Activated T-cell treated with anti-CD3 and anti-CD28 coated beads, Interleukin-2, amount 50 U/mL, for 24 hours (primary cell): Measurements from ENCODE around the gene EPHA6.

ENCODE experiments used
- DNase-seq: peaks from one replicate; pipeline ENCODE4 v3.0.0-alpha.2; 2020
- H3K27ac Mint-ChIP-seq: 2 replicates; pipeline ENCODE4 v1.8.0; 2020; ENCODE audit warnings: mild to moderate bottlenecking, mixed read lengths
- H3K27me3 Mint-ChIP-seq: 2 replicates; pipeline ENCODE4 v1.8.0; 2020; ENCODE audit warnings: mixed read lengths
- H3K36me3 Mint-ChIP-seq: 2 replicates; pipeline ENCODE4 v1.8.0; 2020; ENCODE audit warnings: low read depth, mixed read lengths
- H3K4me1 Mint-ChIP-seq: 2 replicates; pipeline ENCODE4 v1.8.0; 2020; ENCODE audit warnings: low read depth, mixed read lengths
- H3K4me3 Mint-ChIP-seq: 2 replicates; pipeline ENCODE4 v1.8.0; 2020; ENCODE audit warnings: mild to moderate bottlenecking, moderate library complexity, mixed read lengths
- H3K9me3 Mint-ChIP-seq: 2 replicates; pipeline ENCODE4 v1.8.0; 2020; ENCODE audit warnings: mixed read lengths

Gene EPHA6

GRCh38 chr3:96813820-96814650 lies at the start of gene EPHA6:
Gene EPHA6 (plus strand): TSS chr3:96814594.
- peaks cover 13% of the 10 kb centered on the region for H3K4me1 Mint-ChIP-seq
- H3K36me3 Mint-ChIP-seq: no peaks in the 10 kb centered on the region
- DNase-seq: peak; percentile 35
- peaks cover 52% of the 10 kb centered on the region for H3K27me3 Mint-ChIP-seq
- H3K9me3 Mint-ChIP-seq: no peaks in the 10 kb centered on the region
- peak within 1 kb of the TSS; percentile 60 for H3K4me3 Mint-ChIP-seq
- H3K27ac Mint-ChIP-seq: no peak within 1 kb of the TSS

DNA sequence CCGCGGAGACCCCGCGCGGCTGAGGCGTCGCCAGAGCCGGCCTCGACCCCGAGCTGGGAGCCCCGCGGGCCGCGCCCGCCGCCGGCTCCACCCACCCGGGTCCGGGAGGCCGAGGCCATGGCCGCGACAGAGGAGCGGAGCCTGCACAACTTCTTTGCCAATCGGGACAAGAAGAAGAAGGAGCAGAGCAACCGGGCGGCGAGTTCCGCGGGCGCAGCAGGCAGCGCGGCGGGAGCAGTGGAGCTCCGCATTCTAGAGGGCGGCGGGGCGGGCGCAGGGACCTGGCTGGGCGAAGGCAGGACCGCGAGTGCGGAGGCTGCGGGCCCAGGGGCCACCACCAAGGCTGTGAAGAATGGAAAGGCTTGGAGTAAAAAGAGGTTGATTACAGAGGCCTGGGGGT lies 37.6 kb upstream of the EPHA6 start:
- no peaks in the 10 kb centered on the region for H3K4me1 Mint-ChIP-seq

DNA sequence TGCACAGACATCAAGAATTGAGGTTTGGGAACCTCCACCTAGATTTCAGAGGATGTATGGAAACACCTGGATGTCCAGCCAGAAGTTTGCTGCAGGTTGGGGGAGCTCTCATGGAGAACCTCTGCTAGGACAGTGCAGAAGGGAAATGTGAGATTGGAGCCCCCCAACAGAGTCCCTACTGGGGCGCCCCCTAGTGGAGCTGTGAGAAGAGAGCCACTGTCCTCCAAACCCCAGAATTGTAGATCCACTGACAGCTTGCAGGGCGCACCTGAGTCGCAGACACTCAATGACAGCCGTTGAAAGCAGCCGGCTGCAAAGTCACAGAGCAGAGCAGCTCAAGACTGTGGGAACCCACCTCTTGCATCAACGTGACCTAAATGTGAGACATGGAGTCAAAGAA lies 34.6 kb upstream of the EPHA6 start:
- no peaks in the 10 kb centered on the region for H3K4me1 Mint-ChIP-seq
- DNase-seq: no peak
- H3K27ac Mint-ChIP-seq: no peak overlapping the region
- H3K9me3 Mint-ChIP-seq: peaks cover 36% of the 10 kb centered on the region
- H3K4me3 Mint-ChIP-seq: no peak overlapping the region
- no peaks in the 10 kb centered on the region for H3K27me3 Mint-ChIP-seq
- no peaks in the 10 kb centered on the region for H3K36me3 Mint-ChIP-seq

More for the DNA sequence above, 37.6 kb upstream of the EPHA6 start:
- Mint-ChIP-seq H3K9me3 (peaks cover 37% of the 10 kb centered on the region), H3K4me3 (no peak overlapping the region), H3K27me3 (no peaks in the 10 kb centered on the region), H3K36me3 (no peaks in the 10 kb centered on the region), H3K27ac (no peak overlapping the region)
- no peak for DNase-seq

- Mint-ChIP-seq H3K9me3 (peaks cover 4% of the 10 kb centered on the region), H3K4me3 (no peak overlapping the region), H3K27ac (no peak overlapping the region), H3K27me3 (no peaks in the 10 kb centered on the region), H3K36me3 (no peaks in the 10 kb centered on the region), H3K4me1 (no peaks in the 10 kb centered on the region)
- DNase-seq: no peak
Measured at GRCh38 chr3:96796101-96796500, 18.3 kb upstream of the EPHA6 start.

DNA sequence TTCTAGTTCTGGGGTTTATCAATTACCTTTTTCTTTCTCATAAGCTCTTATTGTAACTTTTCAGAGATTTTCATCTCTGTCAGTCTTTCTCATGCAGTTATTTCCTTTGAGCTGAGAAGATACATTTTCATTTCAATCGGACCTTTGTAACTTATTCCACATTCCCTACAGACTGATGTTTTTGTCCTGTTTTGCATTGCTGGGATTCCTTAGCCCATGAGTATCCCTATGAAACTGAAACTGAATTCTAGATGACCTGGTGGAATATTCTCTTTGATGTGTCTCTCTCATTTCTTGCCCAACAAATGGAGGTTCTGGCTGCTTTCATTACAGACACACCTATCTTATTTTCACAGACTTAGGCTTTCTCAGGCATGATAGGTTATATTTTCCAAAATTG lies 10.5 kb upstream of the EPHA6 start:
- no peak for DNase-seq
- Mint-ChIP-seq H3K27me3 (no peaks in the 10 kb centered on the region), H3K9me3 (peaks cover 2% of the 10 kb centered on the region), H3K4me3 (no peak overlapping the region), H3K36me3 (no peaks in the 10 kb centered on the region), H3K4me1 (no peaks in the 10 kb centered on the region), H3K27ac (no peak overlapping the region)

DNA sequence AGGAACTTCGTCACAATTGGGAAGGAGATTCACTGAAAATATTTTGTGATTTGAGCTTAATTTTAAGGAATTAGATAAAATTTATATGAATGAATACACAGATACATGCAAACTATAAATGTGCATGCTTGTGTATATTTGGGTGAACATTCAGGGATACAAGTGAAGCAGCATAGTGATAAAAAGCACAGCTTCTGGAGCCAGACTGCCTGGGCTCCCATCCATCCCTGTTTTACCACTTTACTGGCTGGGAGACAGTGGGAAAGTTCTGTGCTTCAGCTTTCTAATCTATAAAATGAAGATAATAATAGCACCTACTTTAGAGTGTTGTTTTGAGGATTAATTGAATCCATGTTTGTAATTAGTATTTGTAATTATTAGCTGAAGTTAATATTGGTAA lies 8.1 kb upstream of the EPHA6 start:
- no peak for DNase-seq
- Mint-ChIP-seq H3K9me3 (peaks cover 2% of the 10 kb centered on the region), H3K27me3 (peaks cover 7% of the 10 kb centered on the region), H3K4me1 (no peaks in the 10 kb centered on the region), H3K27ac (no peak overlapping the region), H3K4me3 (no peak overlapping the region), H3K36me3 (no peaks in the 10 kb centered on the region)

DNA sequence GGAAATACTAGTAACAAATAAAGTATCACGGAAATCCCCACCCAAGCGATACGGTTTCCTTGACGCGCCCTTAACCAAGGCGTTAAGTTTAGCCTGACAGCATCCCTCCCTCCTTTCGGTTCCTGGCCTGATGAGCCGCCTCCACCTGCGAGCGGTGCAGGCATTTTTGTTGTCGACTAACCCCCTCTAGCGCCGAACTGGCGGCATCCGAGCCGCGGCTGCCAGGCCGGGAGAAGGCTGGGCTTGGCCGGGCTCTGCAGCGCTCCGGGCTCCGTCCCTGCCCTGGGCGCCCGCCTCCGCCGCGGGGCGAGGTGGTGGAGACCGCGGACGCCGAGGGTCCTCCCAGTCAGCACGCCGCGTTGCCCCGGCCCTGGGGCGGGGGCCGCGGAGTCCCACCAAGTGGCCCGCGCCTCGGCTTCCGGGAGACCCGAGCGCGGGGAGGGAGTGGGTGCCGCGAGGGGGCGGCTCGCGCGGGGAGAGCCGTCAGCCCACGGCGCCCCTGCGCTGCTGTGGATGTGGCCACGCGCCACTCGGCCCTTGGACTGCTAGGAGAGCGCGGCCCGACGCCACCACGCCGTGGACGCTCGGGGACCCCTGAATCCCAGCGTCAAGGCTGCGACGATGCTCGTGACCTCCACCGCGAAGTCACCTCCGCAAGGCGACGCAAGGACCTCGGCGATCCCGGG lies 1.1 kb upstream of the EPHA6 start:
- peaks cover 13% of the 10 kb centered on the region for H3K4me1 Mint-ChIP-seq
- no peak overlapping the region for H3K27ac Mint-ChIP-seq
- peak; percentile 64 for DNase-seq
- H3K27me3 Mint-ChIP-seq: peaks cover 52% of the 10 kb centered on the region
- H3K36me3 Mint-ChIP-seq: no peaks in the 10 kb centered on the region
- no peaks in the 10 kb centered on the region for H3K9me3 Mint-ChIP-seq
- peak overlapping the region; percentile 60 for H3K4me3 Mint-ChIP-seq

DNA sequence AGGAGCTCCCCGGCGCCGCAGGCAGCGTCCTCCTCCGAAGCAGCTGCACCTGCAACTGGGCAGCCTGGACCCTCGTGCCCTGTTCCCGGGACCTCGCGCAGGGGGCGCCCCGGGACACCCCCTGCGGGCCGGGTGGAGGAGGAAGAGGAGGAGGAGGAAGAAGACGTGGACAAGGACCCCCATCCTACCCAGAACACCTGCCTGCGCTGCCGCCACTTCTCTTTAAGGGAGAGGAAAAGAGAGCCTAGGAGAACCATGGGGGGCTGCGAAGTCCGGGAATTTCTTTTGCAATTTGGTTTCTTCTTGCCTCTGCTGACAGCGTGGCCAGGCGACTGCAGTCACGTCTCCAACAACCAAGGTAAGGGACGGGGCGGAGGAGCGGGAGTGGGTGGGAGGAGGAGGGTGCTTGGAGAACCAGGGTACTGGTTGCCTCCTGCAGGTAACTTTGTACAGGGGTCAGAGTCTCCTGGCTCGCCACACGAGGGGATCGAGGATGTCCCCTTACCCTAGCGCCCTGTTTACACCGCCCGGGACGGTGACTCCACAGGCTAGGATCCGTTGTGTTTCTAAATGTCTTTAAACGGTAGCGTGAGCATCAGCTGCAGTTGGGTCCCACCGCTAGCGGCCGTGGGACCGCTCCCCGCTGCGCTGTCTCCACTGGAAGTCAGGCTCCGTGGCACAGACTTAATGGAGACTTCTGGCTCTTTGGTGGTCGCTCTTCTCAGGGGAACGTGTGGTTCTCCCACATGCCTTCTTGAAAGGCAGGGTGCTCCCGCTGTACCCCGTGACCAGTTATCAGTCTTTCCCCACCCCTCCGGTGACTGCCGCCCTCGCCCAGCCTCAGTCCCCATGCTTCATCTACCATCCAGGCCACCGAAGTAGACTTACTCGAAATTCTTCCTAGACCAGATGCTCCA lies 515 bp downstream of the EPHA6 start:
- Mint-ChIP-seq H3K4me3 (no peak overlapping the region), H3K4me1 (peaks cover 13% of the 10 kb centered on the region), H3K27me3 (peaks cover 47% of the 10 kb centered on the region), H3K9me3 (no peaks in the 10 kb centered on the region), H3K36me3 (no peaks in the 10 kb centered on the region), H3K27ac (no peak overlapping the region)
- no peak for DNase-seq

DNA sequence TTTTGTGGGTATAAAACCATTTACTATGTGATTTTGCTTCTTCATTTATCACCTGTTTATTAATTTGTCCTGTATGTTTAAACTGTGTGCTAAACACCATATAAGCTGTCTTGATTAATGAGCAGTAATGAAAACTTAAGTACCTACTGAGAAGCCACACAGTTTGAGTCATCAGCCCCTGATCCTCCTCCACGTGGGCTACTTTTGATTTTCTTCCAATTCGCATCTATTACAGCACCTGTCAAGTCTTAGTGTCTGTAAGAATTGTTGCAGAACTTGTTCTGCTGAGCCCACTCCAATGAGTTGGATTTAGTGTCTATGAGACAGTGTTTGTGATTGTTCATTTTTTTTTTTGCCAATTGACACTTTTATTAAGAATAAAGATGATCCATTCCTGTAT lies 16.8 kb downstream of the EPHA6 start:
- Mint-ChIP-seq H3K9me3 (no peaks in the 10 kb centered on the region), H3K4me3 (no peak overlapping the region), H3K4me1 (no peaks in the 10 kb centered on the region), H3K27ac (no peak overlapping the region), H3K36me3 (no peaks in the 10 kb centered on the region), H3K27me3 (no peaks in the 10 kb centered on the region)
- no peak for DNase-seq

GRCh38 chr3:96833301-96833700 lies 18.9 kb downstream of the EPHA6 start:
- Mint-ChIP-seq H3K27me3 (no peaks in the 10 kb centered on the region), H3K9me3 (no peaks in the 10 kb centered on the region), H3K4me1 (no peaks in the 10 kb centered on the region), H3K27ac (no peak overlapping the region), H3K36me3 (no peaks in the 10 kb centered on the region), H3K4me3 (no peak overlapping the region)
- no peak for DNase-seq

DNA sequence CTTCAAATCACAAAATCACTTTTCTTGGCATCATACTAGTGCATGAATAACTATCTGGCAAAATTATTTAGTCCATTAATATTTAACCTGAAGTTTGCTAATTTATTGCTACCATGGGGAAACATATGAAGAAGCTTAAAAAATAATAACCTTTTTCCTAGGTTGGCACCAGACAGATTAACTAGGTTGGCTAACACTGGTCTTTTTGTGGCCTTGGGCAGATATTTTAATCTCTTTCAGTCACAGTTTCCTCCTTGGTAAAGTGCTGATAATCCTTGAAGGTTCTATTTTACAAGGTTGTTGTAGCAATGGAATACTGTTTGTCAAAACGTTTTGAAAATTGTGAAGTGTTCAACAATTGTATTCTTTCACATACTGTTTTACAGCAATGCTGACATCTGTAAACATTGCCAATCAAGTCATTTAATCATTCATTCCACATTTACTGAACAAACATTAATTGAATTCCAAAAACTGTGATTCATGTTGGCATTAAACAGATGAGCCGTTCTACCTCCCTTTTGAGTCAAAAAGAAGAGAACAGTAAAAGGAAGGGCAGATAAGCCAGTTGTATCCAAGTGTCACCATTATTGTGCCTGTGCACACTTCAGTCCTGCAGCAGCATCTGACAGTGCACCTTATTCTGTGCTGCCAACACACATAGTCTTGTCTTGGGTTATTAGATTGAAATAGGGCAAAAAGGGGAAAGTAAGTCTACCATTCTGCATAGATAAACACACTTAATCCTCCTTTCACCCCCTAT lies 21.9 kb downstream of the EPHA6 start:
- Mint-ChIP-seq H3K27ac (no peak overlapping the region), H3K4me3 (no peak overlapping the region), H3K27me3 (no peaks in the 10 kb centered on the region), H3K4me1 (no peaks in the 10 kb centered on the region), H3K36me3 (no peaks in the 10 kb centered on the region), H3K9me3 (no peaks in the 10 kb centered on the region)
- DNase-seq: no peak

GRCh38 chr3:96843505-96844203 lies 29.3 kb downstream of the EPHA6 start:
- Mint-ChIP-seq H3K9me3 (peaks cover 2% of the 10 kb centered on the region), H3K4me1 (no peaks in the 10 kb centered on the region), H3K27me3 (no peaks in the 10 kb centered on the region), H3K36me3 (no peaks in the 10 kb centered on the region), H3K27ac (no peak overlapping the region), H3K4me3 (no peak overlapping the region)
- no peak for DNase-seq

- no peak for DNase-seq
- Mint-ChIP-seq H3K9me3 (peaks cover 2% of the 10 kb centered on the region), H3K4me3 (no peak overlapping the region), H3K27ac (no peak overlapping the region), H3K4me1 (no peaks in the 10 kb centered on the region), H3K36me3 (no peaks in the 10 kb centered on the region), H3K27me3 (no peaks in the 10 kb centered on the region)
Measured at GRCh38 chr3:96844204-96844514, 29.8 kb downstream of the EPHA6 start.

GRCh38 chr3:96852849-96853248 lies 38.5 kb downstream of the EPHA6 start:
- Mint-ChIP-seq H3K27ac (no peak overlapping the region), H3K36me3 (no peaks in the 10 kb centered on the region), H3K9me3 (peaks cover 2% of the 10 kb centered on the region), H3K4me1 (no peaks in the 10 kb centered on the region), H3K27me3 (no peaks in the 10 kb centered on the region), H3K4me3 (no peak overlapping the region)
- DNase-seq: no peak
